HG03097 (cell line): Measurements from ENCODE around the gene TNRC18.
"Not testable (repeated sequence)": the region's sequence is repeated elsewhere in the genome, so short reads cannot be mapped to it uniquely, and the experiment has no call there.

Source experiments
- ATAC-seq: cut with Tn5 transposase; IDR thresholded peaks from one replicate; pipeline ENCODE4 v1.9.1; 2021; ENCODE audit not compliant: unreplicated experiment, low FRiP score

TNRC18 gene

DNA sequence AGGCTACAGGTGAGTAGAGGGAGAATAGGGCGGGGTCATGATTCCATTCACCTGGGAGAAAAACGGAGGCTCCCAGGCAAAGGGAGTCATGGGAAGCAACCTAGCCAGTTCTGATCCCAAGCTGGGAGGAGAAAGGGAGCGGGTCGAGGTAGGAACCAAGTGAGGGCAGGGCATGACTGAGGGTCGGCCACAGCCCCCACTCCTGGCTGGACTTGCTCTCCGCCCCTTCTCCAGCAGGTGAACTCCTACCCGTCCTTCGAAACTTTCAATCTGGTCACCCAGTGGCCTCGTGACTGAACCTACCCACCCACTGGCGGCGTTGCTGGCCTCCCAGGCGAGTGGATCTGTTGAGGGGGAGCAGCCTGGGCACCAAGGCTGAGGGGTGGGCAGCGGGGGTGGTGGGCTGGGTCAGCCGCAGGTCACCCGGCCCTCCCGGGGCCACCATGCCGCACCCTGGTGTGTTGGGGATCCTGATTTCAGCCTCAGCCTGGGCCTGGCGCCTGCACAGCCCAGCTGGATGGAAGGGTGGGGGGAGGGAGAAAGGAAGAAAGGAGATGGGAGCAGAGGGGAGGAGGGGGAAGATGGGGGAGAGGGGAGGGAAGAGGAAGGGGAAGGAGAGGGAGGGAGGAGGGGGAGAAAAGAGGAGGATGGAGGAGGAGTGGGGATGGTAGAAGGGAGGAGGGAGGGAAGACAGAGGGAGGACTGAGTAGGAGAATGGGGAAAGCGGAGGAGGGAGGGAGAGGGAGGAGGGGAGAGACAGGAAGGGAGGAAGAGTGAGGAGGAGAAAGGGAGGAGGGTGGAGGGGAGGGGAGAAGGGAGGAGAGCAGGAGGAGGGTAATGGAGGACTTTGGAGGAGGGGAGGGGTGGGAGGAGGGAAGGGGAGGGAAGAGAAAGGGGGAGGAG lies 141.8 kb downstream of the TNRC18 start:
- ATAC-seq: not testable (repeated sequence)

DNA sequence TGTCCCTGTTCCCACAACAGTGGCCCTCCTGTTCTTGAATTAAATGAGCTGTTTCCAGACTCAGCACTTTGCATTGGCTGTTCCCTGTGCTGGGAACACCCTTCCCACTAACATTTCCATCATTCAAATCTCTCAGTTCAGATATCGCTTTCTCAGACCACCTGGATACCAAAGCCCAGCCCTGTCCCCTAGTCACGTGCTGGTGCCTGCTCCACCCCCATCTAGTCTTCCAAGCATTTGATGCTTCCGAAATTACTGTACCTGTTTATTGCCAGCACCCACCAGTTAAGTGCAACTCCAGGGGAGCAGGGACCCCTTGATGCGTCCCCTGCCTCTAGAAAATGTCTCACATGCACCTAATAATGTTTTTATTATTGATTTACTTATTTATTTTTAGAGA lies 143.9 kb downstream of the TNRC18 start:
- ATAC-seq: no peak

DNA sequence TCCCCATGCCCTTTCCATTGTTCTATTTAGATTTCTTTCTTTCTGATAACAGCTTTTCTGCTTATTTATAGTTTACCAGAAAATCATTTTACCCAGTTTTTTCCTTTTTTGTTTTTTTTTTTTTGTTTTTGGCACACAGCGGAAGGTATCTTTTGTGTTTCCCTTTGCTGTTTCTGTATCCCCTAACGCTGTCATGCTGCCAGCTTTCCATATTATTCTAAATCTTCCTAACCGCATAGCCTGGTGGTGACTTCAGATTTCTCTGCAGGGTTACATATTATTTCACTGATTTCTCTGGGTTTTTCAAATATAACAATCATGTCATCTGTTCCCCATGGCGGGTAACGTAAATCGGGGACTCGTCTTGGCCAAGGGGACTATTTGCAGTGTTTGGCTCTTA lies 144.9 kb downstream of the TNRC18 start:
- no peak for ATAC-seq

DNA sequence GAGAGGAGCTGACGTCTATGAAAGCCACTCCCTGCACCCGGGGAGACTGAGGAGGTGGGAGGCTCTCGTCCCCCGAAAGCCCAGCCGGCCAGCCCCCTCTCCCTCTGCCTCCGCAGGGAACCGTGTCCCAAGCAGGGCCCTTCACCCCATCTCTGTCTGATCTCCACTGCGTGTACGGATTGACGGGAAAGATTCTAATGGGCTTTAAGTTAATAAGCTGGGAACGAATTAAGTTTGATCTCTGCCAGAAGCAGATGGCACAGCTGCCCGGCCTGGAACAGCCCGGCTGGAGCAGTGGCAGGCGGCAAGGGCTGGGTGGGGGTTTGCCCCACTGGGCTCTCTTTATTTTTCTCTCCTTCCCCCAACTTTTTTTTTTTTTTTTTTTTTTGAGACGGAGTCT lies 147.0 kb downstream of the TNRC18 start:
- no peak for ATAC-seq

DNA sequence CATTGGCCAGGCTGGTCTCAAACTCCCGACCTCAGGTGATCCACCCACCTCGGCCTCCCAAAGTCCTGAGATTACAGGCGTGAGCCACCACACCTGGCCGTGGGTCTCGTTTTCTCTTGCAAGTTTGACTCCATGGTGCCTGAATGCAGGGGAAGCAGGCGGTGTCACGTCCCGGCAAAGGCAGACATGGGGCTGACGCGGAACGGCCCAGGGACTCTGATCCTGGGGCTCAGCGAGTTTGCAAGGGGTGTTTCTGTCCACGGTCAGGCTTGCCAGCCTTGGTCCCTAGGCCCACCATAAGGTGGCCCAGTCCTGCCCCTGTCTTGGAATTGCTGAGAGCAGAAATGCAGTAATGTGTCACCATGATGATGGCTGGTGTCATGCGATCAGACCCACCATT lies 147.5 kb downstream of the TNRC18 start:
- not testable (repeated sequence) for ATAC-seq

DNA sequence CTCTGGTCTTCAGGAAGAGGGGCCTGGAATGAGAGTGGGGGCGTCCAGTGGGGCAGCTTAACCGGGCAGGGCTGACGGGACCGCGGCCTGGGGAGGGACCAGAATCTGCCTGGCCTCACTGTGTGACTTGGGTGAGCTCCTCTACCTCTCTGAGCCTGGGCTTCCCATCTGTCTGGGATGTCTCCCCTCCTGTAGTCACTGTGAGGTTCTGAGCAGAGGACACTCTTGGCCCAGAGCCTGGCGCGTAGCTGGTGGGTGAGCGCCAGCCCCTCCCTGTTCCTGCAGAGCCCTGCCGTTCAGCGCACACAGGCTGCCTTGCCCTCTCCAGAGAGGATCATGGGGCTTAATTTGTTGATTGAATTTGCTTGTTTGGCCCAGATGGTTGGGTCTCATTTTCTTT lies 148.1 kb downstream of the TNRC18 start:
- ATAC-seq: not testable (repeated sequence)

DNA sequence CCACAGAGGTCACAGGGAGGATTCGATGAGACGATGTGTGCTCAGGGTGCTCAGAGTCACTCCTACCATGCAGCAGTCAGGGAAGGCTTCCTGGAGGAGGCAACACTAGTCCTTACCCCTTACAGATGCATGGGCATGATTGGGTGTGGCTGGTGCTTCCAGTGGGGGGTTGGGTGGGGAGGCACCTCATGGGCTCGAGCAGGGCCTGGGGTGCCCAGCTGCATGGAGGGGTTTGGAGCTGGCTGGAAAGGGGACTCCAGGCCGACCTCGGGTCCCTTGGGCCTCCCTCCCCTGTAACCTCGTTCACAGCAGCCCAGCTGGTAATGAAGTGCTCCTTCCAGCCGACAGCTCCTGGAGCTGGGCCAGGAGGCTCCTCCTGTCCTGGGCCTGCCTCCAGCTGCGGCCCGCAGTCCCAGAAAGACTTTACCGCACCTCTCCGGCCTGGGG lies 148.6 kb downstream of the TNRC18 start:
- not testable (repeated sequence) for ATAC-seq

DNA sequence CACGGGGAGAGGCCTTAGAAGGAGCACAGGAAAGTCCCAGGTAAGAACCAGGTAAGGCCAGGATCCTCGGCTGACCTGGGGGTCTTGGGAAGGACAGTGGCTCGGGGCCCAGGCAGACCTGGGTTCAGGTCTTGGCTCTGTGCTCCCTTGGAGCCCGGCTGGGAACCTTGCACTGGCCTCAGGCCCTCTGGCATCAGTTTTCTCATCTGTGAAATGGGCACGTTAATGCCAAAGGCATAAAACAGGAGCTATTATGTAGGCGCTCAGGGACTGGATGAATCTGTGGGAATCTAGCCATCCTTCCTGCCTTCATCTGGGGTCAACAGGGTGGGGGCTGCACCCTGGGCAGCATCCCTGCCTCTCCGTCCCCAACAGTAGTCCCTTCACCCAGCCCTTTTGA lies 149.2 kb downstream of the TNRC18 start:
- ATAC-seq: no peak

DNA sequence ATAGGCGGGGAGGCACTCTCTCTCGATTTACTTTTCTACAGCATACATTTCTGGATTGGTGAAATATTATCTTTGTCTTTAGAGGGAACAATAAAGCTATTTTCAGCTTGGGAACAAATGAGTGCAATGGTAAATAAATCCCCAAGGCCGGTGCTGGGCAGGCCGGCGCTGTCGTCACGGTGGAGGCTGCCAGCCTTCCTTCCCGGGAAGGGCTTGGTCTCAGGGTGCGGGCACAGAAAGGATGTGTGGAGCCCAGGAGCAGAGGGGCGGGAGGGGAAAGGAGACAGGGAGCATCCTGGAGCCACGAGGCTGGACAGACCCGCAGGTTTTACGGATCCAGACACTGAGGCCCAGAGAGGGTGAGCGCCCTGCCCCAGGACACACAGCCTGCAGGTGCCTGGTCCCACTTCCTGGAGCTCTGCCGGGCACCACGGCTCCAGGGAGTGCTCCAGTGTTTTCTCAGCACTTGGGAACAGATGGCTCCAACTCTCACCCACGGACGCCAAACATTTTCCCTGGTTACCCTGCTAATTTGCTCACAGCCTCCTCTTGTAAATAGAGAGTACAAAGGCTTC lies 149.7 kb downstream of the TNRC18 start:
- ATAC-seq: not testable (repeated sequence)

DNA sequence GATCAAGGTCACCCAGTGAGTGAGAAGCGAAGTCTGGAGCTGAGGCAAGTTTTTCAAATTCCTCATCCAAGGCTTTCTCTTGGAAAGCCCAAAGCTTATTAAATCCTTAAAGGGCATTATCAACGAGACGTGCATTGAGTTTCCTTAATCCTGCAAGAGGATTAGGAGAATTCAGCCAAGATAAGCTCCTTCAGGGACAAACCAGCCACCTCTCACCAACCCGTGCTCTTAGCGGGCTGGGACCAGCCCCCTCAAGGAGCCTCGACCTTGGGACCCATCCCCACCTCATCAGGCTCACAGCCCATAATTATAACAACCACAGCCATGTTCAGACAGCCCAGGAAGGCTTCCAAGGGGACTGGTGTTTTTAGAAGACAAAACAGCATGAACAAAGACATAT lies 152.8 kb downstream of the TNRC18 start:
- no peak for ATAC-seq

DNA sequence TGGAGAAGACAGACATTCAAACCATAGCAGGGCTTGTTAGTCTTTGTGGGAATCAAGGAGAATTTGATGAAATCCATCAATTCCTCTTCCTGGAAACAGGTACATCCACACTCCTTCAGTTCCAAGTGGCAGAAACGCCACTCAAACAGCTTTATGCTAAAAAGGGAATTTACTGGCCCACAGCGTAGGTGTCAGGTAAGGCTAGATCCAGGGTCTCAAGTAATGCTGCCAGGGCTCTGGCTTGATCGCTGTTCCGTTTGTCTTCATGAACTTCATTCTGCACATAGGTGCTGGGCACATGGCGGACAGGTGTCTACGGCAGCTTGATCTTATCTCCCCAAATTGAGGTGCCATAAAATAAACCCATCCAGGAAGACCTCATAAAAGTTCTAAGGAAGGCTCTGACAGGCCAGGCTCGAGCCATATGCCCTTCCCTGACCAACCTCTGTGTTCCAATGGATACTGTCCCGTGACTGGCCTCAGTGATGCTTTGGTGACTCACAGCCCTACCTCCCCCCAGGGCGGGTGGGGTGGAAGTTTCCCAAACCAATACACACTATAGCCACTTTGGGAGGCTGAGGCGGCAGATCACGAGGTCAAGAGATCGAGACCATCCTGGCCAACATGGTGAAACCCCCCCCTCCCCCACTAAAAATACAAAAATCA lies 153.5 kb downstream of the TNRC18 start:
- not testable (repeated sequence) for ATAC-seq

DNA sequence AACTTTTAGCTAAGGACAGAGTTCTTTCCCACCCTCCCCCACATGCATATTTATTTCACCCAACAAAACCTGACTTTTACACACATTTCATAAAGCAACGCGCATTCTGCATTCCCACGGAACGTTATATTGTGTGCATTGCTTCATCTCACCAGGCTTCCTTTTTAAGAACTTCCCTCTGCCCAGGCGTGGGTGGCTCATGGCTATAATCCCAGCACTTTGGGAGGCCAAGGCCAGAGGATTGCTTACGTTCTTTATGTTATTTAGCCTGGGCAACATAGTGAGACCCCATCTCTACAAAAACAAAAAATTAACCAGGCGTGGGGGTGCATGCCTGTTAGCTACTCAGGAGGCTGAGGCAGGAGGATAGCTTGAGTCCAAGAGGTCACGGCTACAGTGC lies 155.8 kb downstream of the TNRC18 start:
- not testable (repeated sequence) for ATAC-seq

DNA sequence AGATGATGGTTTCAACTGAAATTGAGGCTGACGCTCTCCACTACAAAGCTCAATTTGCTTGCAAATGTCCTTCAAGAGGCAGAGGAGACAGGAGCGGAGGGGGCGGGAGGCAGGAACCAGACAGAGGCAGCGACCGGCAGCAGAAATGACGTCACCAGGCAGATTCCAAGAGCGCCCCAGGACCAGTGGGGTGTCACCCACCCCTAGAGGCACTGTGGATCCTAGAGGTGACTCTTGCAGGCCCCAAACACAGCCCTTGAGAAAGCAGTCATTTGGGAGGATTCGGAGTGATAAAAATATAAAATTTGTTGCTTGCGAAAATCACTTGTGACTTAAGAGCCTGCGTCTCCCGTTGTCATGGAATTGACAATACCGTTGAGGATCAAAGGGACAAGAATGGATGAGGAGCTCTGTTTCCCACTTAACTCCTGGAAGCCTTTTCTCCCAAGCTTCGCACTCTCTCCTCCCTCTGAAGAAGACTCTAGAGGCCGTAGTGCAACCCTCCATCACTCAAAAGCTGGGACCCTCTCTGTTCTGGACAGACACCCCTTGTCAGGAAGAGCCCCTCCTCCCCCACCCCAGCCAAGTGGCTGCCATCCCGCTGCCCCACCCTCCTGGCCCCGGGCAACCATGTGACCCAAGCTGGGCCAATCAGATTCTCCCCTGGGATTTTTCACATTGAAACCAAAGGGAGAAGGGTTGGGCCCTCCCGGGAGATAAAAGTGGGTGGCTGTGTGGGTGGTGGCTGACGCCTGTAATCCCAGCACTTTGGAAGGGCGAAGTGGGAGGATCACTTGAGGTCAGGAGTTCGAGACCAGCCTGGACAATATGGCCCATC lies 157.2 kb downstream of the TNRC18 start:
- no peak for ATAC-seq

DNA sequence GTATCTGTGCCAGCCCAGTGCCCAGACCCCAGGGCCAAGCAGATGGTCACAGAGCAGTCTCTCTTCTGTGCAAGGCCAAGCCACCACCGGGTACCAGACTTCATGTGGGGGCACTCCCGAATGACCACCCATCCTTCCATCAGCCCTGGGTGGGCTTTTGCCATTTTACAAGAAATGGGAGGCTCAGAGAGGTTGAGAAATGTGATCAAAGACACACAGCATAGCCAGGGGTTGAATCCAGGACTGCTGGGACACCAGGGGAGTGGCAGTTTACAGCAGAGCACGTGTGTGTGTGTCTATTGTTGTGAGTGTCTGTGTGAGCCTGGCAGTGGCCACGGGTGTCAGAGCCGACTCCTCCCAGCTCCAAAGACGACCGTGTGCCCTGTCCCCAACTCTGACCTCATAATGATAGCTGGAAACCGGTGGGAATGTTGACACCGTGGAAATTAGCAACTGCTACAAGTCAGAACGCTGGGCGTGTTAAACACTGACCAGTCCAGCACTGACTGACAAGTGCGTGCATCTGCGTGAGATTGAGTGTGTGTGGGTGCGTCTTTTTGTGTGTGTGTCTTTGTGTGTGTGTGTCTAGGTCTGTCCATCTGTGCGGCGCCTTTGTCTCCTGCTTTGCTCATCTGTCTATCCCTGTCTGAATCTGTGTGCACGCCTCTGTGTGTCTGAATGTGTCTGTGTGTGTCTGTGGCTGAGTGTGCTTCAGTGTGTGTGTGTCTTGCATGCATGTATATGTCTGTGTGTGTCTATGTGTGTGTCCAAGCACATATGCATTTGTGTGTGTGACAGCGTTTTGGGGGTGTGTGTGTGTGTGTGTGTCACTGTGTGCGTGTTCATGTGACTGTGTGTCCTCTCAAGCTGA lies 158.1 kb downstream of the TNRC18 start:
- ATAC-seq: no peak

DNA sequence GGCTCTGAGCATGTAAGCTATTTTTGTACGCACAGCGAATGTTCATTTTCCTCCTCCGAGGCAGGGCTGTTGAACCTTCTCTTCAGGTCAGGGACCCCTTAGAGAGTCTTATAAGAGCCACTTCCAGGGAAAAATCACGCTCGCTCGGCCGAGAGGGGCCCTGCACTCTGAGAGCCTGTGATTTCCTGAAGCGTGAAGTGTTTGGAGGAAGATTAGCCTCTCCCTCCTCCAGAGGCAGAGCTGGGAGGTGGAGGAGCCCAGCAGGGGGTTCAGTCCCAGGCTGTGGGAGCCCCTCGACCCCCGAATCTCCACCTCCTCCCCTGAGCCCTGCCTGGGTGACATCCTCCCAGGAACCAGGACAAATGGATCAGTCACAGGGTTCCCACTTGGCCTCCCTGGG lies 160.6 kb downstream of the TNRC18 start:
- not testable (repeated sequence) for ATAC-seq

DNA sequence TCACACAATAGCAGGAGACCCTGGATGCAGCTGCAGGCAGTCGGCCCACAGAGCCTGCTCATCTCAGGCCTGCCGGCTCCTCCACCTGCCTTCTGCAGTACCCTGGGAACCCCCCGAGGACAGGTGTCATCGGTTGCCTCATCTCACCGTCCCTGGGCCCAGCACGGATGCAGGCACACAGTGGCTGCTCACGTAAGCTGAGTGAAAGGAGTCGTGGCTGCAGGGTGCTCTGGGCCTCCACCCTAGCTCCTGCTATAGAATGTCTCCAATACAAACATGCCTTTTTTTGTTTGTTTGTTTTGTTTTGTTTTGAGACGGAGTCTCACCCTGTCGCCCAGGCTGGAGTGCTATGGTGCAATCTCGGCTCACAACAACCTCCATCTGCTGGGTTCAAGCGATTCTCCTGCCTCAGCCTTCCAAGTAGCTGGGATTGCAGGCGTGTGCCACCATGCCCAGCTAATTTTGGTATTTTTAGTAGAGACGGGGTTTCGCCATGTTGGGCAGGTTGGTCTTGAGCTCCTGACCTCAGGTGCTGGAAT lies 163.0 kb downstream of the TNRC18 start:
- ATAC-seq: not testable (repeated sequence)
